ENCODE measurements around the gene RFX1.

Gene RFX1

DNA sequence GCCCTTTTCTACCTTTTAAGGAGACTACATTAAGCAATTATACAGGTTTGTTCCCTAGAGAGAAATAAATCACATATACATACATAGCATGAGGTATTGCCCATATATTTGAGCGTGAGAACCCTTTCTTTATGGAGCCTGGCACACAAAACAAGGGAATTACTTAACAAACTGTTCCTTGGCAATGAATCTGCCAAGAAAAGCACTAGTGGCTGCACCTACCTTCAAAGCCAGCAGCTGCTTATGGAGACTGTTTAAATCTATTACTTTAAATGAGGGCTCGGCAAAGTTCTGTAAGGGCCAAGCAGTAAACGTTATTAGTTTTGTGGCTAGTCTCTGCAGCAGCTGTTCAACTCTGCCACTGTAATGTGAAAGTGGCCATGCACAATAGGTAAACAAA is 7.0 kb downstream of the RFX1 start (continued):
- no peak for TF ChIP-seq ZNF8 (CRISPR knock-in tag; IDR thresholded peaks at IDR 0.05)
- TF ChIP-seq ZFP30 (CRISPR knock-in tag; IDR thresholded peaks at IDR 0.05): no peak

DNA sequence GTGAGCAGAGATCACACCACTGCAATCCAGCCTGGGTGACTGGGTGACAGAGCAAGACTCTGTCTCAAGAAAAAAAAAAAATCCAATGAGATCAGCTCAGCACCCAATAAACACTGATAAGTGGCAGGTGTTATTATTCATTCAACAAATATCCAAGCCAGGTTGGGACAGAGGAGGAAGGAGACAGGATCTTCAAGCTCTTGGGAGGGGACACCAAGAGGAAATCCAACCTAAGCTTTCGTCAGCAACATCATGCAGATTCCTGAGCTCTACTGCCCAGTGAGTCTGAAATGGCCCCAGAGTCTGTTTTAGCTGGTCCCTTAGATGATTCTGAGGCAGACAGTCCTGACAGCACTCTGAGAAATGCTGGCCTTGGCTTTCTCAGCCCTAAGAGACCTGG is 7.7 kb downstream of the RFX1 start:
- no peak for ATAC-seq
- TF ChIP-seq ZNF70 (CRISPR knock-in tag; IDR thresholded peaks at IDR 0.05): no peak
- TF ChIP-seq ZFP3 (CRISPR knock-in tag; IDR thresholded peaks at IDR 0.05): no peak
- no peak for TF ChIP-seq OSR1 (CRISPR knock-in tag; IDR thresholded peaks at IDR 0.05)
- no peak for TF ChIP-seq SNAI2 (CRISPR knock-in tag; IDR thresholded peaks at IDR 0.05)
- TF ChIP-seq GLIS3 (CRISPR knock-in tag; IDR thresholded peaks at IDR 0.05): no peak
- no peak for TF ChIP-seq PPARA (CRISPR knock-in tag; IDR thresholded peaks at IDR 0.05; ENCODE audit: borderline replicate concordance)
- TF ChIP-seq, protein P1, sequence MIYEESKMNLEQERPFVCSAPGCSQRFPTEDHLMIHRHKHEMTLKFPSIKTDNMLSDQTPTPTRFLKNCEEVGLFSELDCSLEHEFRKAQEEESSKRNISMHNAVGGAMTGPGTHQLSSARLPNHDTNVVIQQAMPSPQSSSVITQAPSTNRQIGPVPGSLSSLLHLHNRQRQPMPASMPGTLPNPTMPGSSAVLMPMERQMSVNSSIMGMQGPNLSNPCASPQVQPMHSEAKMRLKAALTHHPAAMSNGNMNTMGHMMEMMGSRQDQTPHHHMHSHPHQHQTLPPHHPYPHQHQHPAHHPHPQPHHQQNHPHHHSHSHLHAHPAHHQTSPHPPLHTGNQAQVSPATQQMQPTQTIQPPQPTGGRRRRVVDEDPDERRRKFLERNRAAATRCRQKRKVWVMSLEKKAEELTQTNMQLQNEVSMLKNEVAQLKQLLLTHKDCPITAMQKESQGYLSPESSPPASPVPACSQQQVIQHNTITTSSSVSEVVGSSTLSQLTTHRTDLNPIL (CRISPR knock-in tag; IDR thresholded peaks at IDR 0.05; ENCODE audit: low read depth): no peak
- no peak for TF ChIP-seq ZNF565 (CRISPR knock-in tag; conservative IDR thresholded peaks at IDR 0.05; ENCODE audit: low read depth)
- TF ChIP-seq, protein P2, sequence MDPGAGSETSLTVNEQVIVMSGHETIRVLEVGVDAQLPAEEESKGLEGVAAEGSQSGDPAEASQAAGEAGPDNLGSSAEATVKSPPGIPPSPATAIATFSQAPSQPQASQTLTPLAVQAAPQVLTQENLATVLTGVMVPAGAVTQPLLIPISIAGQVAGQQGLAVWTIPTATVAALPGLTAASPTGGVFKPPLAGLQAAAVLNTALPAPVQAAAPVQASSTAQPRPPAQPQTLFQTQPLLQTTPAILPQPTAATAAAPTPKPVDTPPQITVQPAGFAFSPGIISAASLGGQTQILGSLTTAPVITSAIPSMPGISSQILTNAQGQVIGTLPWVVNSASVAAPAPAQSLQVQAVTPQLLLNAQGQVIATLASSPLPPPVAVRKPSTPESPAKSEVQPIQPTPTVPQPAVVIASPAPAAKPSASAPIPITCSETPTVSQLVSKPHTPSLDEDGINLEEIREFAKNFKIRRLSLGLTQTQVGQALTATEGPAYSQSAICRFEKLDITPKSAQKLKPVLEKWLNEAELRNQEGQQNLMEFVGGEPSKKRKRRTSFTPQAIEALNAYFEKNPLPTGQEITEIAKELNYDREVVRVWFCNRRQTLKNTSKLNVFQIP (CRISPR knock-in tag; IDR thresholded peaks at IDR 0.05; ENCODE audit: borderline replicate concordance, low read depth): no peak
- TF ChIP-seq ARNTL (CRISPR knock-in tag; IDR thresholded peaks at IDR 0.05; ENCODE audit: borderline replicate concordance, low read depth): no peak
- no peak for TF ChIP-seq ZC3H10 (CRISPR knock-in tag; IDR thresholded peaks at IDR 0.05)
- no peak for TF ChIP-seq RARB (CRISPR knock-in tag; IDR thresholded peaks at IDR 0.05)
- no peak for TF ChIP-seq TCF4 (CRISPR knock-in tag; IDR thresholded peaks at IDR 0.05; ENCODE audit: borderline replicate concordance)
- TF ChIP-seq, protein P3, sequence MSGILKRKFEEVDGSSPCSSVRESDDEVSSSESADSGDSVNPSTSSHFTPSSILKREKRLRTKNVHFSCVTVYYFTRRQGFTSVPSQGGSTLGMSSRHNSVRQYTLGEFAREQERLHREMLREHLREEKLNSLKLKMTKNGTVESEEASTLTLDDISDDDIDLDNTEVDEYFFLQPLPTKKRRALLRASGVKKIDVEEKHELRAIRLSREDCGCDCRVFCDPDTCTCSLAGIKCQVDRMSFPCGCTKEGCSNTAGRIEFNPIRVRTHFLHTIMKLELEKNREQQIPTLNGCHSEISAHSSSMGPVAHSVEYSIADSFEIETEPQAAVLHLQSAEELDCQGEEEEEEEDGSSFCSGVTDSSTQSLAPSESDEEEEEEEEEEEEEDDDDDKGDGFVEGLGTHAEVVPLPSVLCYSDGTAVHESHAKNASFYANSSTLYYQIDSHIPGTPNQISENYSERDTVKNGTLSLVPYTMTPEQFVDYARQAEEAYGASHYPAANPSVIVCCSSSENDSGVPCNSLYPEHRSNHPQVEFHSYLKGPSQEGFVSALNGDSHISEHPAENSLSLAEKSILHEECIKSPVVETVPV (CRISPR knock-in tag; IDR thresholded peaks at IDR 0.05): no peak
- TF ChIP-seq BACH2 (CRISPR knock-in tag; IDR thresholded peaks at IDR 0.05; ENCODE audit: borderline replicate concordance): no peak
- TF ChIP-seq ESRRG (CRISPR knock-in tag; IDR thresholded peaks at IDR 0.05): no peak
- no peak for TF ChIP-seq ZFP30 (CRISPR knock-in tag; IDR thresholded peaks at IDR 0.05)

GRCh38 chr19:13997631-13997962 is 8.5 kb downstream of the RFX1 start:
- no peak for ATAC-seq
- no peak for TF ChIP-seq ZNF565 (CRISPR knock-in tag; conservative IDR thresholded peaks at IDR 0.05; ENCODE audit: low read depth)
- no peak for TF ChIP-seq ZNF70 (CRISPR knock-in tag; IDR thresholded peaks at IDR 0.05)
- no peak for TF ChIP-seq OSR1 (CRISPR knock-in tag; IDR thresholded peaks at IDR 0.05)
- TF ChIP-seq, protein P1 (CRISPR knock-in tag; IDR thresholded peaks at IDR 0.05; ENCODE audit: low read depth): no peak
- no peak for TF ChIP-seq TOX (CRISPR knock-in tag; IDR thresholded peaks at IDR 0.05; ENCODE audit: borderline replicate concordance)
- TF ChIP-seq PPARA (CRISPR knock-in tag; IDR thresholded peaks at IDR 0.05; ENCODE audit: borderline replicate concordance): no peak
- TF ChIP-seq, protein P3 (CRISPR knock-in tag; IDR thresholded peaks at IDR 0.05): no peak
- TF ChIP-seq ARNTL (CRISPR knock-in tag; IDR thresholded peaks at IDR 0.05; ENCODE audit: borderline replicate concordance, low read depth): no peak
- no peak for TF ChIP-seq CSDC2 (CRISPR knock-in tag; IDR thresholded peaks at IDR 0.05)
- TF ChIP-seq ISL1 (CRISPR knock-in tag; IDR thresholded peaks at IDR 0.05): no peak

DNA sequence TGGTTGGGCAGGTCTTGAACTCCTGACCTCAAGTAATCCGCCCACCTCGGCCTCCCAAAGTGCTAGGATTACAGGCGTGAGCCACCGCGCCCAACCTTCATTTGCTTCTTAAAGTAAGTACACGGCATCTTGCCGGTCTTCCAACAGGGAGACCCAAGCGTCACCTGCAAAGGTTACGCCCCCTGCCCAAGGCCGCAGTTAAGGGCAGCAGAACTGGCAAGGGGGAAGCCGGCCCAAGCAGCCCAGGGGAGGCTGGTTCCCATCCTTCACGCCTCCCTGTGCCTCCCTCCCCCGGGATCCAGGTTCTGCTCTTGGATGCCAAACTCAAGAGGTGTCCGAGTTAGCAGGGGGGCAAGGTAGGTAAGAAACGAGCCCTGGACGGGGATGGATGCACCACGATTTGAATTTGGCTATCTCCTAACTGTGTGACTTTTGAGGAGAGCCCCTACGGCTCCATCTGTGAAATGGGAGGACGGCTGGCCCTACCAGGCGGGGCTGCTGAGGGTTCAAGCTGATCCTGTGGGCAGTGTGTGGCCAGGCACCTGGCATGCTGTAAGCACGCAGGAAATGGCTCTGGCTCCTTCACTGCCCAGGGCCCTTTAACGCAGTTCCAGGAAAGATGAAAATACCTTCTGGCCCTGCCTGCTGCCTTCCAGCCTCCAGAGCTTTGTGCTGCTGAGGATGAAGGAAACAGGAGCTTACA is 9.0 kb downstream of the RFX1 start:
- no peak for TF ChIP-seq ZNF70 (CRISPR knock-in tag; IDR thresholded peaks at IDR 0.05)
- no peak for ATAC-seq

All from SK-N-SH treated with all-trans-retinoic acid at 6 μM for 48 hours (cell line).